Measurements from ENCODE around the gene XPR1. TPM values are rescaled to one million over a fixed set of nuclear protein-coding genes. Genes with fewer than 3 reads are reported as not detected.

The XPR1 gene
- total and polyA plus RNA-seq, 3 donors from 2014 or later: 34.8 to 76.2 (median 71.8) TPM

- DNase-seq: no peak
- no peak overlapping the region for H3K4me3 ChIP-seq
- intact Hi-C loops (cut with DNase I; ENCODE audit: low total_unique reads): no loop called here
These were observed 260.9 kb downstream of the XPR1 start for GRCh38 chr1:180892675-180893074.

GRCh38 chr1:180893614-180894013, 261.8 kb downstream of the XPR1 start:
- intact Hi-C loops (cut with DNase I; ENCODE audit: low total_unique reads): no loop called here
- 73 to 88% methylated on average over 3 of the region's 3 CpGs for WGBS, 2 donors

More at GRCh38 chr1:180892675-180893074, 260.9 kb downstream of the XPR1 start:
- no peak overlapping the region for H3K27ac ChIP-seq
- no peaks in the 10 kb centered on the region for H3K4me1 ChIP-seq
- no peaks in the 10 kb centered on the region for H3K36me3 ChIP-seq (ENCODE audit: low read depth, missing control alignments)
- no peaks in the 10 kb centered on the region for H3K27me3 ChIP-seq
- H3K9me3 ChIP-seq: no peaks in the 10 kb centered on the region
- TF ChIP-seq, protein P1, sequence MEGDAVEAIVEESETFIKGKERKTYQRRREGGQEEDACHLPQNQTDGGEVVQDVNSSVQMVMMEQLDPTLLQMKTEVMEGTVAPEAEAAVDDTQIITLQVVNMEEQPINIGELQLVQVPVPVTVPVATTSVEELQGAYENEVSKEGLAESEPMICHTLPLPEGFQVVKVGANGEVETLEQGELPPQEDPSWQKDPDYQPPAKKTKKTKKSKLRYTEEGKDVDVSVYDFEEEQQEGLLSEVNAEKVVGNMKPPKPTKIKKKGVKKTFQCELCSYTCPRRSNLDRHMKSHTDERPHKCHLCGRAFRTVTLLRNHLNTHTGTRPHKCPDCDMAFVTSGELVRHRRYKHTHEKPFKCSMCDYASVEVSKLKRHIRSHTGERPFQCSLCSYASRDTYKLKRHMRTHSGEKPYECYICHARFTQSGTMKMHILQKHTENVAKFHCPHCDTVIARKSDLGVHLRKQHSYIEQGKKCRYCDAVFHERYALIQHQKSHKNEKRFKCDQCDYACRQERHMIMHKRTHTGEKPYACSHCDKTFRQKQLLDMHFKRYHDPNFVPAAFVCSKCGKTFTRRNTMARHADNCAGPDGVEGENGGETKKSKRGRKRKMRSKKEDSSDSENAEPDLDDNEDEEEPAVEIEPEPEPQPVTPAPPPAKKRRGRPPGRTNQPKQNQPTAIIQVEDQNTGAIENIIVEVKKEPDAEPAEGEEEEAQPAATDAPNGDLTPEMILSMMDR (IDR thresholded peaks at IDR 0.05): no peak
- TF ChIP-seq POLR2A (IDR thresholded peaks at IDR 0.05): no peak
- 76 to 88% methylated on average over 2 of the region's 2 CpGs for WGBS, 2 donors

DNA sequence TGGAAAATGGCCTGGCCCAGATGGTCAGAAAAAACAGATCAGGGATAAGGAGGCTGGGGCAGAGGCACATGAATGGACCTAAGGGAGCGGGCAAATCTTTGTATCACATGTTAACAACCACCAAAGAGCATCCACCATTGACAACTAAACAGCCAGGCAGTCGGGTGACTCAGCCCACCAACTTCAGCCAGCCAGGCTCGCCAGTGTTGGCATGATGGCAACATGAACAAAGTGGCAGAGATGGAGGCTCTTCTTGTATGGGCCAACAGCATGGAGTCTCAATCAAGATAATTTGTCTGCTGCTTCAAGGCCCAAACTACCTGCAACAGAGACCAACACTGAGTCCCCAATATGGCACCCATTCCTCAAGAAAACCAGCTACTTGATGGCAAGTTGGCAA, 264.3 kb downstream of the XPR1 start:
- intact Hi-C loops (cut with DNase I; ENCODE audit: low total_unique reads): no loop called here
- no peak for DNase-seq
- 88 to 92% methylated on average over 3 of the region's 3 CpGs for WGBS, 2 donors

More at GRCh38 chr1:180893614-180894013, 261.8 kb downstream of the XPR1 start:
- no peak for TF ChIP-seq POLR2A (IDR thresholded peaks at IDR 0.05)
- TF ChIP-seq, protein P1 (IDR thresholded peaks at IDR 0.05): no peak
- DNase-seq: no peak
- no peaks in the 10 kb centered on the region for H3K9me3 ChIP-seq
- H3K27me3 ChIP-seq: no peaks in the 10 kb centered on the region
- no peak overlapping the region for H3K4me3 ChIP-seq
- H3K27ac ChIP-seq: no peak overlapping the region
- H3K36me3 ChIP-seq (ENCODE audit: low read depth, missing control alignments): no peaks in the 10 kb centered on the region
- no peaks in the 10 kb centered on the region for H3K4me1 ChIP-seq

DNA sequence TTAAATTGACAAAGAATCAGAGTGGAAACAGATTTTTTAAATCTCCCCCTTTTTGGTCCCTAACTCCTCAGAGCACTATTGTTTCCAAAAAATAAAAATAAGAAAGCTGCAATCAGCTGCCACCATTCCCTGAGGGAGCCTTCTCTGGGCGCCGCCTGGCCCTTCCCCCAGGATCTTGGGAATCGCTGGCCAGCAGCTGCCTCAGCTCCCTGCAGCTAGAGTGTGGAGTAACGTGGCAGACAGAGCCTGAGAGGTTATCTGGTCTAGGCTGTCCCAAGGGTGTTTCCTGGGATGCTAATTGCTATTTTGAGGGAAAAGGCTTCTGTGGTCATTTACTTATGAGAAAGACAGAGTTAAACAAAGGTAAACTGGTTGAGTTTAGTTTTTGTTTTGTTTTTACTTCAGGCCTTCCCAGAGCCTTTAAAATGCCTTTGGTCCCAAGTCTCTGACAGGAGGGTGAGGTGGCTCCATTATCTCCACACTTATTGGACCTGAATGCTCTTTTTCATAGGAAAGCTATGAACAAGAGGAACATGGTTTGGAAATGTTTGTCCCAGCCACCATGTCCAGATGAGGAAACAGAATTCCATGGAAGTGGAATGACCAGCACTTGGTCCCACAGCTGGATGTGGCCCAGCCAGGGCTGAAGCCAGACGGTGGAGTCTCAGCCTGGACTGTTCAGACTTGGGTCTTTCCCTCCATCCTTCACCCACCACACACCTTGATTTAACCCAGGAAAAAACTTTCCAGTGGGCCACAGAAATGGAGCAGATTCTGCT, 266.8 kb downstream of the XPR1 start:
- intact Hi-C loops (cut with DNase I; ENCODE audit: low total_unique reads): no loop called here
- TF ChIP-seq POLR2A (IDR thresholded peaks at IDR 0.05): no peak
- TF ChIP-seq, protein P1 (IDR thresholded peaks at IDR 0.05): no peak
- Histone ChIP-seq H3K27ac (no peak overlapping the region), H3K4me3 (no peak overlapping the region), H3K4me1 (no peaks in the 10 kb centered on the region), H3K36me3 (ENCODE audit: low read depth, missing control alignments) (no peaks in the 10 kb centered on the region), H3K9me3 (no peaks in the 10 kb centered on the region), H3K27me3 (no peaks in the 10 kb centered on the region)
- DNase-seq: no peak
- 33 to 53% methylated on average over 4 to 5 of the region's 5 CpGs for WGBS, 2 donors

More for the DNA sequence above, 264.3 kb downstream of the XPR1 start:
- H3K27me3 ChIP-seq: no peaks in the 10 kb centered on the region
- no peaks in the 10 kb centered on the region for H3K9me3 ChIP-seq
- H3K4me1 ChIP-seq: no peaks in the 10 kb centered on the region
- H3K36me3 ChIP-seq (ENCODE audit: low read depth, missing control alignments): no peaks in the 10 kb centered on the region
- H3K4me3 ChIP-seq: no peak overlapping the region
- H3K27ac ChIP-seq: no peak overlapping the region
- TF ChIP-seq, protein P1 (IDR thresholded peaks at IDR 0.05): no peak
- TF ChIP-seq POLR2A (IDR thresholded peaks at IDR 0.05): no peak

GRCh38 chr1:180899262-180899661, 267.4 kb downstream of the XPR1 start:
- H3K9me3 ChIP-seq: no peaks in the 10 kb centered on the region
- H3K4me1 ChIP-seq: no peaks in the 10 kb centered on the region
- H3K36me3 ChIP-seq (ENCODE audit: low read depth, missing control alignments): no peaks in the 10 kb centered on the region
- H3K27me3 ChIP-seq: no peaks in the 10 kb centered on the region
- TF ChIP-seq POLR2A (IDR thresholded peaks at IDR 0.05): no peak
- TF ChIP-seq, protein P1 (IDR thresholded peaks at IDR 0.05): no peak
- intact Hi-C loops (cut with DNase I; ENCODE audit: low total_unique reads): no loop called here
- DNase-seq: no peak
- 85 to 90% methylated on average over 4 to 7 of the region's 7 CpGs for WGBS, 2 donors
- no peak overlapping the region for H3K27ac ChIP-seq
- H3K4me3 ChIP-seq: no peak overlapping the region
